ENCODE results near the gene ALDOA. TPM values are rescaled to one million over a fixed set of nuclear protein-coding genes. Genes with fewer than 3 reads are reported as not detected.

Gene ALDOA
- total RNA-seq, 1 donor: 343 TPM

Other genes with a start within 250 kb of the ALDOA start
- 14.4 TPM for gene PAGR1, start 249.6 kb upstream of the ALDOA start, total RNA-seq
- gene MVP, start 245.3 kb upstream of the ALDOA start, total RNA-seq: 75.6 TPM
- 22.1 TPM for gene CDIPT, start 202.5 kb upstream of the ALDOA start, total RNA-seq
- gene SEZ6L2, start 166.2 kb upstream of the ALDOA start, total RNA-seq: under 0.01 TPM
- gene ASPHD1, start 165.3 kb upstream of the ALDOA start, total RNA-seq: not detected
- 21.5 TPM for gene KCTD13, start 139.5 kb upstream of the ALDOA start, total RNA-seq
- 61.1 TPM for gene TMEM219, start 103.7 kb upstream of the ALDOA start, total RNA-seq
- gene TAOK2, start 91.9 kb upstream of the ALDOA start, total RNA-seq: 10.5 TPM
- gene HIRIP3, start 70.1 kb upstream of the ALDOA start, total RNA-seq: 3.9 TPM
- gene INO80E, start 69.5 kb upstream of the ALDOA start, total RNA-seq: 32.0 TPM
- gene DOC2A, start 54.7 kb upstream of the ALDOA start, total RNA-seq: not detected
- gene C16orf92, start 42.6 kb upstream of the ALDOA start, total RNA-seq: not detected
- not detected for gene TLCD3B, start 34.5 kb upstream of the ALDOA start, total RNA-seq
- gene PPP4C, start 10.2 kb downstream of the ALDOA start, total RNA-seq: 79.7 TPM
- gene TBX6, start 26.2 kb downstream of the ALDOA start, total RNA-seq: 0.10 TPM
- 66.0 TPM for gene YPEL3, start 30.5 kb downstream of the ALDOA start, total RNA-seq
- 0.31 TPM for gene GDPD3, start 47.8 kb downstream of the ALDOA start, total RNA-seq
- gene MAPK3, start 57.5 kb downstream of the ALDOA start, total RNA-seq: 26.1 TPM
- gene CORO1A, start 117.8 kb downstream of the ALDOA start, total RNA-seq: 361 TPM
- gene BOLA2B, start 127.9 kb downstream of the ALDOA start, total RNA-seq: 35.4 TPM
- 22.5 TPM for gene SLX1A, start 128.1 kb downstream of the ALDOA start, total RNA-seq
- 3.8 TPM for gene SULT1A3, start 133.5 kb downstream of the ALDOA start, total RNA-seq
- 12.1 TPM for gene NPIPB13, start 182.7 kb downstream of the ALDOA start, total RNA-seq

Data from mononuclear cell (primary cell).